KG1 (cell line): ENCODE results near the gene CD1C.
"Not testable (repeated sequence)": the region's sequence is repeated elsewhere in the genome, so short reads cannot be mapped to it uniquely, and the experiment has no call there.

ENCODE experiments used
- DNase-seq: peaks from one replicate; lab custom pipeline; 2025; lab: John Stamatoyannopoulos, UW

CD1C gene

GRCh38 chr1:158329300-158329699, 39.6 kb downstream of the CD1C start:
- DNase-seq: no peak

GRCh38 chr1:158329733-158330132, 40.0 kb downstream of the CD1C start:
- no peak for DNase-seq

- DNase-seq: no peak
These were observed 40.8 kb downstream of the CD1C start for GRCh38 chr1:158330391-158331105.

- no peak for DNase-seq
These were observed 41.3 kb downstream of the CD1C start for GRCh38 chr1:158331106-158331425.

- DNase-seq: no peak
These were observed 41.9 kb downstream of the CD1C start, which contains the start of gene CD1B for GRCh38 chr1:158331481-158332150. TSS of gene CD1B (minus strand) at chr1:158331531. CDS start at chr1:158331423, 108 bp downstream.

GRCh38 chr1:158333405-158334155, 43.9 kb downstream of the CD1C start:
- no peak for DNase-seq

GRCh38 chr1:158334526-158335212, 44.9 kb downstream of the CD1C start:
- no peak for DNase-seq

GRCh38 chr1:158335213-158335532, 45.5 kb downstream of the CD1C start:
- DNase-seq: no peak

- not testable (repeated sequence) for DNase-seq
These were observed 46.7 kb downstream of the CD1C start for GRCh38 chr1:158336413-158336812.
